ENCODE measurements around the gene SAMD4A.

DNA sequence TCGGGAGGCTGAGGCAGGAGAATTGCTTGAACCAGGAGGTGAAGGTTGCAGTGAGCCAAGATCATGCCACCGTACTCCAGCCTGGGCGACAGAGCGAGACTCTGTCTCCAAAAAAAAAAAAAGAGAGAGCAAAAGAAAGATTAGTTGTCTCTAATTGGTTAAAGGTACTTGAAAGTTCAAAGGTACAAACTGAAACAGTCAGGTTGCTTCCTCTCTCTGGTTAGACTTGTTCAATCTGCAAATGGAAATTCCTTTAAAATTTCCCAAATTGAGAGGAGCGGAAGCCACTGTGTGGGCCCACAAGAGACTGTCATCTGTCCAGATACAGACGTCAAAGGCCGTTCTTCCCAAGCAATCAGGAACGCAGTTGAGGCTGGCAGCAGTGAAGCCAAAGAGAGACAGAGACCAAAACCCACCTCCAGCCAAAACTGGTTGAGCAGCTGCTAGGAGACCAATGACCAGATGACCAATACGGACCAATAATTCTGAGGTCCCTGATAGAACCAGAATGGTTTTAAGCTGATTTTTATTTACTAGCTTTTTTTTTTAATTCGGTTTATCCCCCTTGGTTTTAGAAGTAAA lies 272.1 kb downstream of the SAMD4A start:
- TF ChIP-seq, protein P1, sequence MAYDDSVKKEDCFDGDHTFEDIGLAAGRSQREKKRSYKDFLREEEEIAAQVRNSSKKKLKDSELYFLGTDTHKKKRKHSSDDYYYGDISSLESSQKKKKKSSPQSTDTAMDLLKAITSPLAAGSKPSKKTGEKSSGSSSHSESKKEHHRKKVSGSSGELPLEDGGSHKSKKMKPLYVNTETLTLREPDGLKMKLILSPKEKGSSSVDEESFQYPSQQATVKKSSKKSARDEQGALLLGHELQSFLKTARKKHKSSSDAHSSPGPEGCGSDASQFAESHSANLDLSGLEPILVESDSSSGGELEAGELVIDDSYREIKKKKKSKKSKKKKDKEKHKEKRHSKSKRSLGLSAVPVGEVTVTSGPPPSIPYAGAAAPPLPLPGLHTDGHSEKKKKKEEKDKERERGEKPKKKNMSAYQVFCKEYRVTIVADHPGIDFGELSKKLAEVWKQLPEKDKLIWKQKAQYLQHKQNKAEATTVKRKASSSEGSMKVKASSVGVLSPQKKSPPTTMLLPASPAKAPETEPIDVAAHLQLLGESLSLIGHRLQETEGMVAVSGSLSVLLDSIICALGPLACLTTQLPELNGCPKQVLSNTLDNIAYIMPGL (CRISPR knock-in tag; IDR thresholded peaks at IDR 0.05; ENCODE audit: borderline replicate concordance): no peak
- TF ChIP-seq, protein P2, sequence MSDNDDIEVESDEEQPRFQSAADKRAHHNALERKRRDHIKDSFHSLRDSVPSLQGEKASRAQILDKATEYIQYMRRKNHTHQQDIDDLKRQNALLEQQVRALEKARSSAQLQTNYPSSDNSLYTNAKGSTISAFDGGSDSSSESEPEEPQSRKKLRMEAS (IDR thresholded peaks at IDR 0.05): no peak
- TF ChIP-seq POLR2A (IDR thresholded peaks at IDR 0.05; ENCODE audit: low read length) (no peak), SMC3 (IDR thresholded peaks at IDR 0.05) (no peak), RCOR1 (IDR thresholded peaks at IDR 0.05; ENCODE audit: low read depth, low read length) (no peak)
- TF ChIP-seq, protein P3, sequence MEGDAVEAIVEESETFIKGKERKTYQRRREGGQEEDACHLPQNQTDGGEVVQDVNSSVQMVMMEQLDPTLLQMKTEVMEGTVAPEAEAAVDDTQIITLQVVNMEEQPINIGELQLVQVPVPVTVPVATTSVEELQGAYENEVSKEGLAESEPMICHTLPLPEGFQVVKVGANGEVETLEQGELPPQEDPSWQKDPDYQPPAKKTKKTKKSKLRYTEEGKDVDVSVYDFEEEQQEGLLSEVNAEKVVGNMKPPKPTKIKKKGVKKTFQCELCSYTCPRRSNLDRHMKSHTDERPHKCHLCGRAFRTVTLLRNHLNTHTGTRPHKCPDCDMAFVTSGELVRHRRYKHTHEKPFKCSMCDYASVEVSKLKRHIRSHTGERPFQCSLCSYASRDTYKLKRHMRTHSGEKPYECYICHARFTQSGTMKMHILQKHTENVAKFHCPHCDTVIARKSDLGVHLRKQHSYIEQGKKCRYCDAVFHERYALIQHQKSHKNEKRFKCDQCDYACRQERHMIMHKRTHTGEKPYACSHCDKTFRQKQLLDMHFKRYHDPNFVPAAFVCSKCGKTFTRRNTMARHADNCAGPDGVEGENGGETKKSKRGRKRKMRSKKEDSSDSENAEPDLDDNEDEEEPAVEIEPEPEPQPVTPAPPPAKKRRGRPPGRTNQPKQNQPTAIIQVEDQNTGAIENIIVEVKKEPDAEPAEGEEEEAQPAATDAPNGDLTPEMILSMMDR (IDR thresholded peaks at IDR 0.05): no peak

Measured in A549 (cell line).